AG04450 (cell line): Measurements from ENCODE around the gene TMEM53. TPM values are rescaled to one million over a fixed set of nuclear protein-coding genes. Genes with fewer than 3 reads are reported as not detected.

ENCODE experiments used
- CTCF ChIA-PET: fragments of 300-600, 350-600 bp; formaldehyde crosslinking; extraction: SDS; loops from one replicate; lab custom pipeline; 2022; ENCODE audit warnings: antibody characterized with exemption, inconsistent platforms; lab: Charles Lee
- POLR2A ChIA-PET: fragments of 350-600 bp; formaldehyde crosslinking; extraction: SDS; loops from one replicate; lab custom pipeline; 2021; ENCODE audit warnings: antibody characterized with exemption, inconsistent platforms; lab: Yijun Ruan, JAX
- DNase-seq: peaks from one replicate; pipeline ENCODE4 v3.0.0-alpha.2; 2011; ENCODE audit warnings: low read depth, low spot score
- H3K27ac ChIP-seq: one replicate; pipeline ENCODE4 v1.5.1; 2012; ENCODE audit warnings: low read depth, low read length, control low read depth
- H3K27me3 ChIP-seq: one replicate; pipeline ENCODE4 v1.6.0; 2012; ENCODE audit warnings: low read length; ENCODE audit not compliant: control insufficient read depth, insufficient read depth
- H3K4me3 ChIP-seq: 2 replicates; pipeline ENCODE4 v1.5.1; 2011; ENCODE audit warnings: mild to moderate bottlenecking, low read depth, low read length, control low read depth
- H3K9me3 ChIP-seq: 2 replicates; pipeline ENCODE4 v1.5.1; 2012; ENCODE audit warnings: low read length; ENCODE audit not compliant: control insufficient read depth, insufficient read depth
- polyA plus RNA-seq: library from polyadenylated mRNA; depleted of rRNA; stranded (reverse); fragments of >200 nt; gene quantifications from 2 replicates; pipeline ENCODE4 v1.2.3, GENCODE V29; 2011
- TF ChIP-seq, protein P1 (sequence below): IDR thresholded peaks from 2 replicates; pipeline ENCODE4 v1.5.1; 2011; ENCODE audit warnings: low read depth, low read length, control low read depth, inconsistent platforms

TMEM53 gene
- polyA plus RNA-seq, 1 experiment: 4.4 TPM

DNA sequence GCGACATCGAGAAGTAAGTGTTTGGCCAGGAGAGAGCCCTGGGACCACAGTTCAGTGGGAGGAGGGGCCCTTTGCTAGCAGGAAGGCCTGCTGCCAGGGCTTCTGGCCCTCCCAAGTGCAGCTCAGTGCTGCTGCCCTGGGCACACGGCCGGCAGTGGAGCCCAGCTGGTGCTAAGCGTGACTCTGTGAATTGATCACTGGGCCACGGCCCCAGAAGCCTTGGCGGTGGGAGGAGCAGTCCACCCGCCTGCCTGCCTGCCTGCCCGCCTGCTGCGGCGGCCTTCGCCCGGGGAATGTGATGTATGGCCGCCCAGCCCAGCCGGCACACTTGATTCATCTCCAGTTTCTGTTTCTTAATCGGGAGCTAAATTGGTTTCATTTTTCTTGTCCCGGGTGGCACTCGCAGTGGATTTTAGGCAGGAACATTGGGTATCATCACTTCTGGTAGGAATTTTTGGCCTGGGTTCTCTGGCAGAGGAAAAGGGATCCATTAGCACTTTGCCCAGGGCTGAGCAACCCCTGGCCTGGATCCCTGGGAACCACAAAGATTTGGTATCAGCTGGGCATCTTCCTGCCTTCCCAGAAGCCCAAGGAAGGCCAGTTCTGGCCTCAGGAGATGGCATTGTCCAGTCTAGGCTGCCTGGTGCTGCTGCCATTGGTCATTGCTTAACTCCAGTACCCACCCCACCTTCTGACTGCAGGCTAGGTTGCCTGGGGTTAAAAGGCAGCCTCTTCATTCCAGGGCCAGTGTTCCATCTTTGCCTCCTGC is 28.6 kb downstream of the TMEM53 start:
- H3K9me3 ChIP-seq: no peaks in the 10 kb centered on the region
- ChIA-PET CTCF (interaction anchor here (9.3 kb wide), 1 partner anchor 36 kb away, joined by 221 read pairs; no protein-coding TSS in a partner anchor), POLR2A (interaction anchor here (0.6 to 4.0 kb wide), 10 partner anchors 13 to 85 kb away, joined by 3 to 30 read pairs (median 5); partner anchors contain the start of genes ARMH1, RNU5D-1 and TMEM53)
- TF ChIP-seq, protein P1, sequence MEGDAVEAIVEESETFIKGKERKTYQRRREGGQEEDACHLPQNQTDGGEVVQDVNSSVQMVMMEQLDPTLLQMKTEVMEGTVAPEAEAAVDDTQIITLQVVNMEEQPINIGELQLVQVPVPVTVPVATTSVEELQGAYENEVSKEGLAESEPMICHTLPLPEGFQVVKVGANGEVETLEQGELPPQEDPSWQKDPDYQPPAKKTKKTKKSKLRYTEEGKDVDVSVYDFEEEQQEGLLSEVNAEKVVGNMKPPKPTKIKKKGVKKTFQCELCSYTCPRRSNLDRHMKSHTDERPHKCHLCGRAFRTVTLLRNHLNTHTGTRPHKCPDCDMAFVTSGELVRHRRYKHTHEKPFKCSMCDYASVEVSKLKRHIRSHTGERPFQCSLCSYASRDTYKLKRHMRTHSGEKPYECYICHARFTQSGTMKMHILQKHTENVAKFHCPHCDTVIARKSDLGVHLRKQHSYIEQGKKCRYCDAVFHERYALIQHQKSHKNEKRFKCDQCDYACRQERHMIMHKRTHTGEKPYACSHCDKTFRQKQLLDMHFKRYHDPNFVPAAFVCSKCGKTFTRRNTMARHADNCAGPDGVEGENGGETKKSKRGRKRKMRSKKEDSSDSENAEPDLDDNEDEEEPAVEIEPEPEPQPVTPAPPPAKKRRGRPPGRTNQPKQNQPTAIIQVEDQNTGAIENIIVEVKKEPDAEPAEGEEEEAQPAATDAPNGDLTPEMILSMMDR: no peak
- no peak overlapping the region; the same call in 1 of the 2 replicates for H3K4me3 ChIP-seq
- no peak for DNase-seq
- H3K27ac ChIP-seq: peak overlapping the region; percentile 90
- H3K27me3 ChIP-seq: no peaks in the 10 kb centered on the region

DNA sequence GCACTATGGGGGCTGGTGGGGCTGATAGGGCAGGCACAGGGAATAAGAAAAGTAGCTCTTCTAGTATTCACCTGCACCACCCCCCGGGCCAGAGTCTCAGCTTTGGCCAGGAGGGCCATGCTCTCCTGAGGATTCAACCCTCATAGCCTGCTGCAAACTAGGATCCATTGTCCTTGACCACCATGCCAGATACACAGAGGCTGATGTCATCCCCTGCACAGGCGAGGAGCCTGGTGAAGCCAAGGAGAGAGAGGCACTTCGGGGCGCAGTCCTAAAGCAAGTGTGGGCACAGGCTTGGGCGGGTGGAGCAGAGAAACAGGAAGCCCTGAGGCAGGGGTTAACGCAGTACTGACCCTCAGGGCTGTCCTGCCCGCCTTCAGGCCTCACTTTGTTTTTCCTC is 29.5 kb downstream of the TMEM53 start:
- no peak overlapping the region for H3K4me3 ChIP-seq
- ChIA-PET CTCF (interaction anchor here (0.6 to 9.3 kb wide), 4 partner anchors 8 to 320 kb away, joined by 3 to 221 read pairs (median 12); no protein-coding TSS in a partner anchor), POLR2A (interaction anchor here (0.5 to 4.0 kb wide), 3 partner anchors 13 to 411 kb away, joined by 5 to 30 read pairs (median 5); no protein-coding TSS in a partner anchor)
- H3K9me3 ChIP-seq: no peaks in the 10 kb centered on the region
- H3K27me3 ChIP-seq: no peaks in the 10 kb centered on the region
- peak overlapping the region; percentile 90 for H3K27ac ChIP-seq
- DNase-seq: no peak
- TF ChIP-seq, protein P1: no peak

DNA sequence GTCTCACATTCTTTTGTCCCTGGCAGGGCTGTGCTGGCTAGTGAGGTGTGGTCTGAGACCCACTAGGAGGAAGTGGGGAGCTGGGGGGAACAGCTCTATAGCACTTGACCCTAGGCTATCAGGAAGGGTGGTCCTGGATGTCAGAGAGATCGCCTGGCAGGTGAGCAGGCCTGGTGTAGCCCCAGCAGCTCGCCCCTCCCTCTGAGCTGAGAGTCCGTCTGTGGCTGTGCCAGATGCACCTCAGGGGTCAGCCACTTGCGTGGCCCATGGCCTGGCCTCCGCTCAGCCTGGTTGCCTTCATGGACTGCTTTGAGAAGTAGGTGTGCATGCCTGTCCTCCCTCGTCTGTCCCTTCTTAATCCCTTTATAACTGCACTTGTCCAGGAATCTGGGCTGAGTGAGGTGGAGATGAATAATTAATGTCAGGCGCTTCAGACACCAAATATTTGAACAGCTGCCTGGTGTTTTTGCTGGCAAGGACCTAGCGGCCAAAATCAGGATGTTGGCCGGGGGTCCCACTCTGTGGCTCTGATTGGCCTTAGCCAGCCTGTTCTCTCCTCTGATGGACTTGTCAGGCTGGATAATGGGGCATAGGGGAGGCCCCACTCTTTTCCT is 30.5 kb downstream of the TMEM53 start:
- no peak for DNase-seq
- TF ChIP-seq, protein P1: no peak
- ChIA-PET POLR2A (interaction anchor here (4.0 kb wide), 1 partner anchor 12 kb away, joined by 30 read pairs; no protein-coding TSS in a partner anchor), CTCF (interaction anchor here (1.2 to 3.6 kb wide), 3 partner anchors 9 to 426 kb away, joined by 3 to 21 read pairs (median 3); no protein-coding TSS in a partner anchor)
- Histone ChIP-seq H3K9me3 (no peaks in the 10 kb centered on the region), H3K4me3 (no peak overlapping the region), H3K27me3 (no peaks in the 10 kb centered on the region), H3K27ac (no peak overlapping the region)

DNA sequence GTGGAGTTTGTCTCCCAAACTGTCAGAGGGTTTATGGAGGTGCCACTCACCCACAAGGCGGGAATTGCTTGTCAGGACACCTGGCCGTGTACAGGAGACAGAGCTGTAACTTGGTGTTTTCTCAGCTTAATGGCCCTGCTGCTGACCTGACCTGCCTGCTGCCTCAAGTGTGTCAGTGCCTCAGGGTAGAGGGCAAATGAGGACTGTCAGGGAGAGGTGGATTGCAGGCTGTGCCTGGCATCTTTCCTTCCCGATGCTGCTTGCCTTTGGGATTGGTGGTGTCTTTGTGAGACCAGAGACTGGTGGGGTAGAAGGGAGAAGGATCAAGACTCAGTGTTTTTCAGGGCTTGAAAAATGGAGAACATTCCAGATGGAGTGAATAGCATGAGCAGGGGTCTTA is 31.4 kb downstream of the TMEM53 start:
- ChIA-PET CTCF (interaction anchor here (1.2 to 3.6 kb wide), 2 partner anchors 9 to 425 kb away, joined by 3 to 21 read pairs; no protein-coding TSS in a partner anchor), POLR2A (interaction anchor here (0.6 to 2.9 kb wide), 2 partner anchors 10 to 85 kb away, joined by 11 to 13 read pairs; no protein-coding TSS in a partner anchor)
- no peaks in the 10 kb centered on the region for H3K9me3 ChIP-seq
- no peaks in the 10 kb centered on the region for H3K27me3 ChIP-seq
- no peak overlapping the region for H3K27ac ChIP-seq
- no peak overlapping the region for H3K4me3 ChIP-seq
- DNase-seq: no peak
- TF ChIP-seq, protein P1: no peak
